Measurements from ENCODE around the gene CLCN1. TPM values are rescaled to one million over a fixed set of nuclear protein-coding genes. Genes with fewer than 3 reads are reported as not detected.
A peak's percentile ranks its signal among the peaks of the same experiment; 100 is the strongest.

CLCN1 gene
- total RNA-seq, 2 donors from 2014 or later = not detected

GRCh38 chr7:143382791-143383641 is 67.1 kb downstream of the CLCN1 start:
- H3K9me3 ChIP-seq = no peaks in the 10 kb centered on the region
- no peak for DNase-seq
- TF ChIP-seq CTCF (IDR thresholded peaks at IDR 0.05) = no peak
- intact Hi-C loops (cut with DNase I) = loop anchor here (5.0 to 10.0 kb wide), 2 partner anchors 34 to 118 kb away; partner anchors contain the start of gene GSTK1
- no peaks in the 10 kb centered on the region for H3K36me3 ChIP-seq
- peaks cover 7% of the 10 kb centered on the region for H3K4me1 ChIP-seq
- H3K27ac ChIP-seq = peak overlapping the region; percentile 100
- peak overlapping the region; percentile 89 for H3K4me3 ChIP-seq
- H3K27me3 ChIP-seq = no peaks in the 10 kb centered on the region
- H3K9ac ChIP-seq (ENCODE audit: low read depth in 2 of 2, low read length in 2 of 2) = peak overlapping the region; percentile 84 to 91

GRCh38 chr7:143383642-143383957 is 67.7 kb downstream of the CLCN1 start:
- no peaks in the 10 kb centered on the region for H3K9me3 ChIP-seq
- no peak for TF ChIP-seq CTCF (IDR thresholded peaks at IDR 0.05)
- intact Hi-C loops (cut with DNase I) = loop anchor here (5.0 to 10.0 kb wide), 2 partner anchors 34 to 119 kb away; partner anchors contain the start of gene GSTK1
- H3K27ac ChIP-seq = no peak overlapping the region
- H3K4me3 ChIP-seq = peak overlapping the region; percentile 89
- H3K27me3 ChIP-seq = no peaks in the 10 kb centered on the region
- H3K36me3 ChIP-seq = no peaks in the 10 kb centered on the region
- no peak for DNase-seq
- peaks cover 7% of the 10 kb centered on the region for H3K4me1 ChIP-seq
- peak overlapping the region in 1 of 2 donors; percentile 84 for H3K9ac ChIP-seq (ENCODE audit: low read depth in 2 of 2, low read length in 2 of 2)

GRCh38 chr7:143384148-143384547 is 68.2 kb downstream of the CLCN1 start:
- H3K27ac ChIP-seq = peak overlapping the region; percentile 43
- peak overlapping the region in 1 of 2 donors; percentile 84 for H3K9ac ChIP-seq (ENCODE audit: low read depth in 2 of 2, low read length in 2 of 2)
- intact Hi-C loops (cut with DNase I) = loop anchor here (5.0 to 10.0 kb wide), 2 partner anchors 33 to 119 kb away; partner anchors contain the start of gene GSTK1

GRCh38 chr7:143384661-143385631 is 69.0 kb downstream of the CLCN1 start:
- TF ChIP-seq CTCF (IDR thresholded peaks at IDR 0.05) = no peak
- peak overlapping the region; percentile 43 for H3K27ac ChIP-seq
- no peak for DNase-seq
- no peaks in the 10 kb centered on the region for H3K36me3 ChIP-seq
- peak overlapping the region in 1 of 2 donors; percentile 2 for H3K9ac ChIP-seq (ENCODE audit: low read depth in 2 of 2, low read length in 2 of 2)
- no peaks in the 10 kb centered on the region for H3K27me3 ChIP-seq
- H3K9me3 ChIP-seq = no peaks in the 10 kb centered on the region
- intact Hi-C loops (cut with DNase I) = loop anchor here (5.0 to 10.0 kb wide), 2 partner anchors 32 to 120 kb away; partner anchors contain the start of gene GSTK1
- H3K4me3 ChIP-seq = peak overlapping the region; percentile 89
- H3K4me1 ChIP-seq = peaks cover 7% of the 10 kb centered on the region

More at GRCh38 chr7:143384148-143384547, 68.2 kb downstream of the CLCN1 start:
- no peak for DNase-seq
- TF ChIP-seq CTCF (IDR thresholded peaks at IDR 0.05) = no peak
- Histone ChIP-seq H3K9me3 (no peaks in the 10 kb centered on the region), H3K4me3 (peak overlapping the region; percentile 89), H3K27me3 (no peaks in the 10 kb centered on the region), H3K36me3 (no peaks in the 10 kb centered on the region), H3K4me1 (peaks cover 7% of the 10 kb centered on the region)
